Esophagus muscularis mucosa (tissue), 4 donors: ENCODE measurements around the gene INAVA.

Experiments
- CTCF ChIP-seq, 3 experiments: fragments of 200-600 bp in 2 of 3; fragments of 450-650 bp in 1 of 3; sonication (generic) in 2 of 3; IDR thresholded peaks; one replicate each; pipeline ENCODE4 v1.5.1; 2017 to 2019; ENCODE audit warnings: antibody characterized with exemption in 3 of 3, mild to moderate bottlenecking in 2 of 3, moderate library complexity in 1 of 3
- EP300 ChIP-seq: sonication (generic); formaldehyde crosslinking; IDR thresholded peaks from one replicate; pipeline ENCODE4 v1.6.1; 2017; ENCODE audit warnings: antibody characterized with exemption
- POLR2A ChIP-seq: fragments of 450-650 bp; IDR thresholded peaks from one replicate; pipeline ENCODE4 v1.6.1; 2017; ENCODE audit warnings: antibody characterized with exemption, moderate library complexity, mild to moderate bottlenecking, low read depth
- POLR2AphosphoS5 ChIP-seq, 2 donors: sonication (generic); formaldehyde crosslinking; IDR thresholded peaks; one replicate each; pipeline ENCODE4 v1.6.1; 2017; ENCODE audit warnings: antibody characterized with exemption in 2 of 2

- TF ChIP-seq CTCF (IDR thresholded peaks at IDR 0.05) (no peak), POLR2AphosphoS5 (IDR thresholded peaks at IDR 0.05) (no peak), POLR2A (no peak), EP300 (no peak)
Observed at GRCh38 chr1:200899015-200899386, 4.3 kb downstream of the INAVA start.
